Measurements from ENCODE around the gene PLXNA1. TPM values are rescaled to one million over a fixed set of nuclear protein-coding genes. Genes with fewer than 3 reads are reported as not detected.

PLXNA1 gene
- 10 to 100 TPM; 11.8 to 19.3 (median 12.7) TPM for total RNA-seq
- long read RNA-seq, donor 1, partial matches to known transcripts, result 12 of 19 reads
- long read RNA-seq, donor 1, other reads (novel, unspliced or antisense), result 7 of 19 reads
- long read RNA-seq, donor 2, result 0 reads

DNA sequence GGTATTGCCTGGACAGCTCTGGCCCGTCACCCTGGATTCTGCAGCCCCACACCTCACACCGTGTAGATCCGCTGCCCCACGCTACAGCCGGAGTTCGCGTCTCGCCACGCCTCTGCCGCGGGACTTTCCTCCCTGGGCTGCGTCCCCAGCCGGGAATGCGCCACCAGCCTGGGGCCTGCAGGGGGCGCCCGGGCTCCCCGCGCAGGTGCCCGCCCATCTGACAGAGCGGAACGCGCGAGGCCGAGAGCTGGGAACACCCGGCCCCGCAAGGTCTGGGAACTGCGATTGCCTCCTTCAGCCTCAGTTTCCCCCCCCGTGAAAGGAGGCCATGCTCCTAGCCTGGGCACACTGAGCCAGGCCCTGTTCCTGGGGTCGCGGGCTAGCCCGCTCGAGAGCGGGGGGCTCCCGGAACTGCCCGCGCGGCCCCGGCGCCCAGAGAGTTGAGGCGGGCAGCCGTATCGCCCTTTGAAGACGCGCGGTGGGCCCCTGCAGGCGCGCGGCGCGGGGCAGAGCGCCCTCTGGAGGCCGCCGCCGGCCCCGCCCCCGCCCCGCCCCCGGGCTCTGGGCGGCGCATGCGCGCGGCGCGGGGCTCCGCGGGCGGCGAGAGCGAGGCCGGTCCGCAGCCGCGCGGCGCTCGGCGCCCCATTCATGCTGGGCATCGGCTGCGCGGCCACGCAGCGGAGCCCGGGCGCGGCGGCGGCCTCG is at the start of gene PLXNA1:
PLXNA1 (plus strand) TSS at position 645 of the 705 bp plus-strand sequence. CDS start 5,479 bp downstream, outside the sequence.
- intact Hi-C loops (cut with DNase I, micrococcal nuclease), result no loop called here
- peak; percentile 84 to 89 (median 89) for DNase-seq
- peaks cover 7% of the 10 kb centered on the region for H3K4me1 ChIP-seq (ENCODE audit: low read depth)
- TF ChIP-seq, protein P1, sequence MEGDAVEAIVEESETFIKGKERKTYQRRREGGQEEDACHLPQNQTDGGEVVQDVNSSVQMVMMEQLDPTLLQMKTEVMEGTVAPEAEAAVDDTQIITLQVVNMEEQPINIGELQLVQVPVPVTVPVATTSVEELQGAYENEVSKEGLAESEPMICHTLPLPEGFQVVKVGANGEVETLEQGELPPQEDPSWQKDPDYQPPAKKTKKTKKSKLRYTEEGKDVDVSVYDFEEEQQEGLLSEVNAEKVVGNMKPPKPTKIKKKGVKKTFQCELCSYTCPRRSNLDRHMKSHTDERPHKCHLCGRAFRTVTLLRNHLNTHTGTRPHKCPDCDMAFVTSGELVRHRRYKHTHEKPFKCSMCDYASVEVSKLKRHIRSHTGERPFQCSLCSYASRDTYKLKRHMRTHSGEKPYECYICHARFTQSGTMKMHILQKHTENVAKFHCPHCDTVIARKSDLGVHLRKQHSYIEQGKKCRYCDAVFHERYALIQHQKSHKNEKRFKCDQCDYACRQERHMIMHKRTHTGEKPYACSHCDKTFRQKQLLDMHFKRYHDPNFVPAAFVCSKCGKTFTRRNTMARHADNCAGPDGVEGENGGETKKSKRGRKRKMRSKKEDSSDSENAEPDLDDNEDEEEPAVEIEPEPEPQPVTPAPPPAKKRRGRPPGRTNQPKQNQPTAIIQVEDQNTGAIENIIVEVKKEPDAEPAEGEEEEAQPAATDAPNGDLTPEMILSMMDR (IDR thresholded peaks at IDR 0.05), result peak; percentile 98
- ATAC-seq, result peak; percentile 94
- no peaks in the 10 kb centered on the region for H3K36me3 ChIP-seq (ENCODE audit: low read depth)
- H3K4me3 ChIP-seq, result peak within 1 kb of the TSS; percentile 34
- no peaks in the 10 kb centered on the region for H3K9me3 ChIP-seq

DNA sequence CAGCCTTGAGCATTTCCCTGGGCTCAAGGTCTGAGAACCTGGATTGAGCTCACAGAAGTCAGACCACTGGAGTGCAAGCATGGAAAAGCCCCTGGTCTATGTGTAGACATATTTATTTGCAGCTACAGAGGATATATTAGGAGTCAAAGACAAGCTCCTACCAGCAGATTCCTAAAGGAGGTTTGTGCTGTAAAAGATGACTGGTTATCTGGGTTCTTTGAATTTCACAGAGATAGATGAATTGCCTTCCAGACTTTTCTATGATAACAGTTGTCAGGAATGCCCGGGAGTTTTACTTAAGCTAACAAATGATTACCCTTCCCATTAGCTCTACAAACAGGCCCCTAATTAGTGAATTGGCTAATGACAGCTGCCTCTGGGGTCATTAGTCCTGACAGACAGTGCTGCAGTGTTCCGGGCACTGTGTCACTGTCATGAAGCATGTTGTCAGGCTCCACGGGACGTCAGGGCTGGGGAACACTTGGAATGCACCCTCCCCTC is 48.8 kb upstream of the PLXNA1 start:
- H3K4me3 ChIP-seq, result no peak overlapping the region
- no peaks in the 10 kb centered on the region for H3K9me3 ChIP-seq
- intact Hi-C loops (cut with DNase I, micrococcal nuclease), result no loop called here
- peaks cover 1% of the 10 kb centered on the region for H3K4me1 ChIP-seq (ENCODE audit: low read depth)
- no peak for ATAC-seq
- TF ChIP-seq, protein P1 (IDR thresholded peaks at IDR 0.05), result no peak
- DNase-seq, result no peak
- H3K36me3 ChIP-seq (ENCODE audit: low read depth), result no peaks in the 10 kb centered on the region

DNA sequence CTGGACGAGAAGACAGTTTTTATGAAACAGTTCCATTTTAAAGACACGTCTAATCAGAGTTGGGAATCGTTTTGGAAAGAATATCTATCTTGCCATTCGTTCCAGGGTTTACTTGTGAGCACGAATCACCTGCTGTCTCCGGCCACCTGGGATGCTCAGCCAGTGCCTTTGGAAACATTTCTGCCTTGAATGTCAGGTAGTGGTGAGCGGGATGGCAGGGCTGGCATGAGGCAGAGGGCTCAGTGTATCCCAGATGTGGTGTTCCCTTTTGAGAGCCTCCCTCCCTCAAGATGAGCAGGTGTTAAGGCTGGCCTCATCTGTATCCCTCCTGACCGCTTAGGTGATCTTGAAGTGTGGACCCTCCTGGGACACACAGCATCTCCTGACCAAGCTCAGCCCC is 47.9 kb upstream of the PLXNA1 start:
- TF ChIP-seq, protein P1 (IDR thresholded peaks at IDR 0.05), result no peak
- H3K36me3 ChIP-seq (ENCODE audit: low read depth), result no peaks in the 10 kb centered on the region
- intact Hi-C loops (cut with DNase I, micrococcal nuclease), result no loop called here
- H3K4me3 ChIP-seq, result no peak overlapping the region
- H3K4me1 ChIP-seq (ENCODE audit: low read depth), result peaks cover 4% of the 10 kb centered on the region
- H3K9me3 ChIP-seq, result no peaks in the 10 kb centered on the region
- ATAC-seq (no peak), DNase-seq (no peak)

DNA sequence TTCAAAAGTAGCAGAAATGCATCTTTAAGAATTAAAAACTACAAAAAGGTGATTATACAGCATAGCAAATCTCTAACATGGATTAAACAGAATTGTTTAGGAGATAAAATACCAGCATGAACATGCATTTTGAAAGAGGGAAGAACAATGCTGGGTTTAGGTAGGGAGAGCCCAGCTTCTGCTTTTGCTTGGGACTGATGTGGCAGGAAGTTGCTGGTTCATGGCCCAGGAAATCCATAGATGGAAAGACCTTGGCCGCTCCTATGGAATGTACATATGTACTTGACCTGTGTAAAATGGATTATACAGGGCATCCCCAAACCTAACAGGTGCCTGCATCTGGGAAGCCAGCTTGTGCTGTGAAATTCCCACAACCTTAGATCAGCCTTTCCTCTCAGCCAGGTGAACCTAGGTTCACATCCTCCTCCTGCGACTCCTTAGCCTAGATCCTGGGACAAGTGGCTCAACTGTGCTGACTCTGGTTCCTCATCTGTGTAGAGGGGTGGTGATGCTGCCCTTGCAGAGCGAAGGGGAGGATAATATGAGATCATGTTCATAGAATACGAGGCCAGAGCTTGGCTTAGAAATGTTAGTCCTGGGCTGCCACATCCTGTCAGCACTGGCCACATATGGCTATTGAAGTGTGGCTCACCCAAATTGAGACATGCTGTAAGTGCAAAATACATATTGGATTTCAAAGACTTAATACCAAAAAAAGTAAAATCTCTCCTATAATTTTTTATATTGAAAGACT is 47.0 kb upstream of the PLXNA1 start:
- H3K4me3 ChIP-seq, result no peak overlapping the region
- ATAC-seq, result no peak
- H3K36me3 ChIP-seq (ENCODE audit: low read depth), result no peaks in the 10 kb centered on the region
- H3K9me3 ChIP-seq, result no peaks in the 10 kb centered on the region
- intact Hi-C loops (cut with DNase I, micrococcal nuclease), result no loop called here
- no peak for DNase-seq
- peaks cover 7% of the 10 kb centered on the region for H3K4me1 ChIP-seq (ENCODE audit: low read depth)
- TF ChIP-seq, protein P1 (IDR thresholded peaks at IDR 0.05), result no peak

DNA sequence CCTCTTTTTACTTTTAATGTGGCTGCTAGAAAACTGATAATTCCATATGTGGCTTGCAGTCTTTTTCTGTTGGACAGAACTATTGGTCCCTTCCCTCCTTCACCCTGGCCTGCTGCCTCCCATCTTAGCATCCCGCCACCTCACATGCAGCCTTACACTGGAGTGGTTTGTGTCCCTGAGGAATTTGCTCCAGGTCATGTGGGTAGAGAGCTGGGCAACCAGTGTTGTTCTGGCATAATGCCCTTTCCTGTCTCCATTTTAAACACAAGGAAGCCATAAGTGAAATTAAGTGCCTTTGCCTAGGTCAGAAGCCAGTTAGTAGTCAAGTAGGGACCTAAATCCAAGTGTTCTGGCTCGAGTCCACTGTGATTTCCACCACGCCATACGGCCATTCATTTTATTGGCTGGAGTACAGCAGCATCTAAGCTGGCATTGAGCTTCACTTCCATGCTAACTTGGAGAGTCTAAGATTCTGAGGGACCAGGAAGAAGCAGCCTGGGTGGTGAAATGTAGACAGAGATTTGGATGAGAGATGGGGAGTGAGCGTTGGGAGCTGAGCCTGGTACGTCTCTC is 46.0 kb upstream of the PLXNA1 start:
- intact Hi-C loops (cut with DNase I, micrococcal nuclease), result no loop called here

More for the DNA sequence above, 46.0 kb upstream of the PLXNA1 start:
- Histone ChIP-seq H3K4me1 (ENCODE audit: low read depth) (peaks cover 7% of the 10 kb centered on the region), H3K36me3 (ENCODE audit: low read depth) (no peaks in the 10 kb centered on the region), H3K4me3 (no peak overlapping the region), H3K9me3 (no peaks in the 10 kb centered on the region)
- TF ChIP-seq, protein P1 (IDR thresholded peaks at IDR 0.05), result no peak
- no peak for ATAC-seq
- DNase-seq, result no peak
